Stimulated activated CD4-positive, alpha-beta T cell treated with anti-CD3 and anti-CD28 coated beads, Interleukin-2, amount 100 ng/mL, for 24 hours (primary cell): Measurements from ENCODE around the gene MICAL1.
A peak's percentile ranks its signal among the peaks of the same experiment; 100 is the strongest.

Source experiments
- DNase-seq, 2 donors: peaks; one replicate each; pipeline ENCODE4 v3.0.0-alpha.2; 2020

Gene MICAL1

GRCh38 chr6:109453156-109453555 lies 2.4 kb downstream of the MICAL1 start:
- peak in 1 of 2 donors; percentile 17 for DNase-seq

GRCh38 chr6:109452181-109452580 lies 3.4 kb downstream of the MICAL1 start:
- no peak for DNase-seq

GRCh38 chr6:109451376-109451775 lies 4.2 kb downstream of the MICAL1 start:
- peak in 1 of 2 donors; percentile 15 for DNase-seq

GRCh38 chr6:109450801-109451200 lies 4.8 kb downstream of the MICAL1 start:
- peak in 1 of 2 donors; percentile 11 for DNase-seq

GRCh38 chr6:109449795-109450673 lies 5.5 kb downstream of the MICAL1 start:
- DNase-seq = peak in 1 of 2 donors; percentile 20

- DNase-seq = peak in 1 of 2 donors; percentile 17
Measured at GRCh38 chr6:109449064-109449794, 6.3 kb downstream of the MICAL1 start.

- no peak for DNase-seq
Measured at GRCh38 chr6:109448615-109449014, 7.0 kb downstream of the MICAL1 start.

GRCh38 chr6:109447878-109448555 lies 7.6 kb downstream of the MICAL1 start:
- no peak for DNase-seq

GRCh38 chr6:109447087-109447486 lies 8.5 kb downstream of the MICAL1 start:
- DNase-seq = no peak

- DNase-seq = no peak
Measured at GRCh38 chr6:109446541-109446940, 9.0 kb downstream of the MICAL1 start.

- DNase-seq = no peak
Measured at GRCh38 chr6:109446072-109446471, 9.5 kb downstream of the MICAL1 start.

- DNase-seq = no peak
Measured at GRCh38 chr6:109445382-109445781, 10.2 kb downstream of the MICAL1 start.

GRCh38 chr6:109443425-109443950 lies 12.1 kb downstream of the MICAL1 start:
- no peak for DNase-seq

GRCh38 chr6:109442393-109442924 lies 13.1 kb downstream of the MICAL1 start:
- no peak for DNase-seq

GRCh38 chr6:109441069-109441816 lies 14.3 kb downstream of the MICAL1 start:
- DNase-seq = peak in 1 of 2 donors; percentile 50

GRCh38 chr6:109440331-109441068 lies 15.1 kb downstream of the MICAL1 start, which contains the start of the genes PPIL6 and SMPD2:
PPIL6 (minus strand) TSS chr6:109440628; CDS start chr6:109440590, 38 bp downstream.
SMPD2 (plus strand) TSS chr6:109440724; CDS start chr6:109441122, 398 bp downstream.
- DNase-seq = peak; percentile 78 to 82

GRCh38 chr6:109436041-109436440 lies 19.5 kb downstream of the MICAL1 start:
- no peak for DNase-seq

- DNase-seq = no peak
Measured at GRCh38 chr6:109434456-109434855, 21.1 kb downstream of the MICAL1 start.

- no peak for DNase-seq
Measured at GRCh38 chr6:109429496-109429895, 26.1 kb downstream of the MICAL1 start.

- DNase-seq = no peak
Measured at GRCh38 chr6:109428889-109429477, 26.6 kb downstream of the MICAL1 start.

- DNase-seq = no peak
Measured at GRCh38 chr6:109424946-109425345, 30.6 kb downstream of the MICAL1 start.
